Measurements from ENCODE around the gene ITGAV. TPM values are rescaled to one million over a fixed set of nuclear protein-coding genes. Genes with fewer than 3 reads are reported as not detected.
A peak's percentile ranks its signal among the peaks of the same experiment; 100 is the strongest.

Gene ITGAV
- total RNA-seq (2021): 22.3 and 26.9 TPM in 2 replicates
- long read RNA-seq, full-length matches to known transcripts: 2 of 12 reads
- long read RNA-seq, partial matches to known transcripts: 6 of 12 reads
- long read RNA-seq, other reads (novel, unspliced or antisense): 4 of 12 reads

GRCh38 chr2:186589612-186590349 lies at the start of gene ITGAV:
TSS of gene ITGAV (plus strand) at chr2:186590056. CDS start at chr2:186590339, 283 bp downstream.
- Histone ChIP-seq H3K4me1 (ENCODE audit: insufficient read depth, low read length) (no peaks in the 10 kb centered on the region), H3K9me3 (ENCODE audit: control insufficient read depth, low read depth, low read length) (no peaks in the 10 kb centered on the region), H2AFZ (ENCODE audit: low read length) (peak within 1 kb of the TSS; percentile 94), H3K27me3 (ENCODE audit: insufficient read depth, low read length) (no peaks in the 10 kb centered on the region), H3K18ac (ENCODE audit: insufficient read length, low read depth, low read length) (peak within 1 kb of the TSS; percentile 63), H2BK5ac (ENCODE audit: insufficient read length, low read length) (no peak within 1 kb of the TSS), H3K56ac (ENCODE audit: insufficient read length, low read depth, low read length) (no peak within 1 kb of the TSS), H4K20me1 (ENCODE audit: control insufficient read depth, insufficient read depth, insufficient read length) (no peaks in the 10 kb centered on the region), H3K23me2 (ENCODE audit: insufficient read length, low read depth, low read length, poor library complexity, severe bottlenecking) (peaks cover 12% of the 10 kb centered on the region), H3K79me2 (ENCODE audit: insufficient read depth, low read length) (no peaks in the 10 kb centered on the region; the same call in 1 of the 2 replicates), H3T11ph (ENCODE audit: low read length) (no peak within 1 kb of the TSS), H4K8ac (replicated peaks; ENCODE audit: insufficient read length, low read depth, low read length) (no peak within 1 kb of the TSS), H2AK5ac (ENCODE audit: insufficient read length, low read length) (no peak within 1 kb of the TSS), H2BK12ac (ENCODE audit: insufficient read length, low read depth, low read length) (no peak within 1 kb of the TSS), H4K5ac (ENCODE audit: insufficient read length, low read depth, low read length) (no peak within 1 kb of the TSS), H3K4ac (ENCODE audit: low read depth, low read length) (no peak within 1 kb of the TSS), H3K4me2 (ENCODE audit: insufficient read depth, insufficient read length, low read length) (peak within 1 kb of the TSS; percentile 96), H3K79me1 (ENCODE audit: insufficient read depth, low read depth, low read length, poor library complexity, severe bottlenecking) (no peaks in the 10 kb centered on the region), H3K9ac (ENCODE audit: extremely low read depth, insufficient read length, low read length) (peak within 1 kb of the TSS; percentile 69), H4K91ac (ENCODE audit: insufficient read length, low read depth, low read length) (no peak within 1 kb of the TSS), H2BK120ac (ENCODE audit: low read depth, low read length, poor library complexity, severe bottlenecking) (no peak within 1 kb of the TSS), H3K27ac (ENCODE audit: insufficient read length, low read depth, low read length) (no peak within 1 kb of the TSS), H3K14ac (ENCODE audit: insufficient read depth, low read length) (peak within 1 kb of the TSS; percentile 76), H3K23ac (ENCODE audit: insufficient read length, low read depth, low read length) (no peak within 1 kb of the TSS), H2BK20ac (ENCODE audit: low read depth, low read length, poor library complexity, severe bottlenecking) (no peak within 1 kb of the TSS), H2BK15ac (ENCODE audit: low read depth, low read length) (no peak within 1 kb of the TSS)
- TF ChIP-seq, protein P1, sequence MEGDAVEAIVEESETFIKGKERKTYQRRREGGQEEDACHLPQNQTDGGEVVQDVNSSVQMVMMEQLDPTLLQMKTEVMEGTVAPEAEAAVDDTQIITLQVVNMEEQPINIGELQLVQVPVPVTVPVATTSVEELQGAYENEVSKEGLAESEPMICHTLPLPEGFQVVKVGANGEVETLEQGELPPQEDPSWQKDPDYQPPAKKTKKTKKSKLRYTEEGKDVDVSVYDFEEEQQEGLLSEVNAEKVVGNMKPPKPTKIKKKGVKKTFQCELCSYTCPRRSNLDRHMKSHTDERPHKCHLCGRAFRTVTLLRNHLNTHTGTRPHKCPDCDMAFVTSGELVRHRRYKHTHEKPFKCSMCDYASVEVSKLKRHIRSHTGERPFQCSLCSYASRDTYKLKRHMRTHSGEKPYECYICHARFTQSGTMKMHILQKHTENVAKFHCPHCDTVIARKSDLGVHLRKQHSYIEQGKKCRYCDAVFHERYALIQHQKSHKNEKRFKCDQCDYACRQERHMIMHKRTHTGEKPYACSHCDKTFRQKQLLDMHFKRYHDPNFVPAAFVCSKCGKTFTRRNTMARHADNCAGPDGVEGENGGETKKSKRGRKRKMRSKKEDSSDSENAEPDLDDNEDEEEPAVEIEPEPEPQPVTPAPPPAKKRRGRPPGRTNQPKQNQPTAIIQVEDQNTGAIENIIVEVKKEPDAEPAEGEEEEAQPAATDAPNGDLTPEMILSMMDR (conservative IDR thresholded peaks at IDR 0.05): peak; percentile 16; the same call in 1 of the 3 replicates
- H3K36me3 Mint-ChIP-seq (ENCODE audit: insufficient read depth in 1 of 3, low read depth in 3 of 3): no peaks in the 10 kb centered on the region
- H3K9me3 Mint-ChIP-seq: peaks cover 0 to 2% of the 10 kb centered on the region in 2 experiments; a peak in 1 of 5 replicates
- H3K27me3 Mint-ChIP-seq (ENCODE audit: low read depth): no peaks in the 10 kb centered on the region; the same call in none of the 2 replicates
- peaks cover 30 to 42% of the 10 kb centered on the region in 2 experiments for H3K4me1 Mint-ChIP-seq
- H3K27ac Mint-ChIP-seq: peak within 1 kb of the TSS in 2 of 3 experiments; percentile 72 to 84; a peak in 5 of 7 replicates
- DNase-seq: peak; percentile 90
- peak within 1 kb of the TSS; percentile 88 to 89 for H3K4me3 Mint-ChIP-seq
- no CpG with 5 or more reads among the region's 71 CpGs for WGBS (ENCODE audit: extremely low coverage, insufficient read length, low lambda C conversion rate)
